GM10266 (cell line): ENCODE measurements around the gene CNOT3.

Experiments
- DNase-seq: peaks from one replicate; pipeline ENCODE4 v3.0.0; 2012; ENCODE audit errors: extremely low spot score
- TF ChIP-seq, protein P1 (sequence below): IDR thresholded peaks from 2 replicates; pipeline ENCODE4 v1.5.1; 2012; ENCODE audit warnings: mild to moderate bottlenecking, low read depth; ENCODE audit not compliant: control insufficient read depth, insufficient read depth; ENCODE audit errors: missing control alignments

Gene CNOT3

DNA sequence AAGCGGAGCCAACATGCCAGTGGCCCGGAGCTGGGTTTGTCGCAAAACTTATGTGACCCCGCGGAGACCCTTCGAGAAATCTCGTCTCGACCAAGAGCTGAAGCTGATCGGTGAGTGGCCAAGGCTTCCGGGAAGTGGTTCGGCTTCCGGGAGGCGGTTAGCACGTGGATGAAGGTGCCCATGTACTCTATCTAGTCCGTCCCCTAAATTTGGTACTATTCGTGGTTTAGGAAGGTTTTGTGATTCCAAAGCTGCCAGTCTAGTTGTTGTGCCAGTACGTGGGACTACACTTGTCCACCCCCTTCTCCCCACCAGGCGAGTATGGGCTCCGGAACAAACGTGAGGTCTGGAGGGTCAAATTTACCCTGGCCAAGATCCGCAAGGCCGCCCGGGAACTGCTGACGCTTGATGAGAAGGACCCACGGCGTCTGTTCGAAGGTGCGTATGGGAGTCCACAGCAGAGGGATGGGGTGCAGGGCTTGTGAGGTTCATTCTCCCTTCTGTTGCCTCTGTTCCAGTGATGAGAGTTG, 63.7 kb downstream of the CNOT3 start:
- no peak for DNase-seq
- TF ChIP-seq, protein P1, sequence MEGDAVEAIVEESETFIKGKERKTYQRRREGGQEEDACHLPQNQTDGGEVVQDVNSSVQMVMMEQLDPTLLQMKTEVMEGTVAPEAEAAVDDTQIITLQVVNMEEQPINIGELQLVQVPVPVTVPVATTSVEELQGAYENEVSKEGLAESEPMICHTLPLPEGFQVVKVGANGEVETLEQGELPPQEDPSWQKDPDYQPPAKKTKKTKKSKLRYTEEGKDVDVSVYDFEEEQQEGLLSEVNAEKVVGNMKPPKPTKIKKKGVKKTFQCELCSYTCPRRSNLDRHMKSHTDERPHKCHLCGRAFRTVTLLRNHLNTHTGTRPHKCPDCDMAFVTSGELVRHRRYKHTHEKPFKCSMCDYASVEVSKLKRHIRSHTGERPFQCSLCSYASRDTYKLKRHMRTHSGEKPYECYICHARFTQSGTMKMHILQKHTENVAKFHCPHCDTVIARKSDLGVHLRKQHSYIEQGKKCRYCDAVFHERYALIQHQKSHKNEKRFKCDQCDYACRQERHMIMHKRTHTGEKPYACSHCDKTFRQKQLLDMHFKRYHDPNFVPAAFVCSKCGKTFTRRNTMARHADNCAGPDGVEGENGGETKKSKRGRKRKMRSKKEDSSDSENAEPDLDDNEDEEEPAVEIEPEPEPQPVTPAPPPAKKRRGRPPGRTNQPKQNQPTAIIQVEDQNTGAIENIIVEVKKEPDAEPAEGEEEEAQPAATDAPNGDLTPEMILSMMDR: no peak

- TF ChIP-seq, protein P1: no peak
- no peak for DNase-seq
Measured at GRCh38 chr19:54201980-54202379, 64.4 kb downstream of the CNOT3 start.

DNA sequence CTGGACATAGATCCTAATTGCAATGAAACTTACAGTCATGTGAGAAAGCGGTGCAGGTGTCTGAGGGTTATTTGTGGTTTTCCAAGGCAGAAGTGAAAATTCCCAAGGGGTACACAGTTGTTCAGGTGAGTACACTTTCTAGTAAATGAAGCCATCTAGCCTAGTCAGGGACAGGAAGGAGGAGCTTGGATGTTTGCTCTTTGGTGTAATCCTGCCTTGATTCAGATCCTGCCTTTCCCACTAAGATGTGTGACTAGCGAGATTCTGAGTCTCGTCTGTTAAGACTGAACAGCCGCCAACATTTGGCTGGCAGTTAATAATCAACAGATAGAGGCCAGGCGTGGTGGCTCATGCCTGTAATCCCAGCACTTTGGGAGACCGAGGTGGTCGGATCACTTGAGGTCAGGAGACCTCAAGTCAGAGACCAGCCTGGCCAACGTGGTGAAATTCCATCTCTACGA, 65.6 kb downstream of the CNOT3 start:
- TF ChIP-seq, protein P1: no peak
- no peak for DNase-seq

DNA sequence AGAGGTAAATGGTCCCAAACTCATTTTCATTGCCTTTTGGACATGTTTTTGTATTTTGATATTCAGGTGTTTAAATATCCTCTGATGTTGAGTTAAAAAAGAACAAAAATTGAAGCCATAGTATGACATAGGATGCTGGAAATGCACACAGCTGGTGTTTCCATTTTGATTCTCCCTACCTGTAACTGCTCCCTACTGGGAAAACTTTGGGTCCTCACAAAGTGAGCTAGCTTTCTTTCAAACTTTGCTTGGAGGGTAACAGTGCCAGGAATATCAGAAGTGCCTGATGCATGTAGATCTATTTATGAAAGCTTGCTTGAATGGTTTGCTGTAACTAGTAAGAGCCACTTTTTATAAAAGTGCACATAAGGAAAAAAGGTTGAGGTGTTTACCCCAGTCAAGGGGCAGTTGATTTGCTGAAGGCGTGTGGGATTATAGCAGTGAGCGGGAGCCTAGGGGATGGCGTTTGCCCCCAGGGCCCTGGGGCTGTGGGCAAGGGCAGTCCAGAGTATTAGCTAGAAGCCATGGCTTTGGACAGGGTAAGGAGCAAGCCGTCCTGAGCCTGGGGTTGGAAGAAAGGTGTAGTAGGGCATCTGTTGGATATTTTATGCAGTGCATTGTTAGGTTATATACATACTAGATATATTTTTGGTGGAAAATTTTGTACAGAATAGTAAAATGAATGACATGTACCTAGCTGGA, 67.4 kb downstream of the CNOT3 start:
- DNase-seq: no peak
- TF ChIP-seq, protein P1: no peak
